H9 (cell line): Measurements from ENCODE around the gene TPP1. TPM values are rescaled to one million over a fixed set of nuclear protein-coding genes. Genes with fewer than 3 reads are reported as not detected.

Experiments
- DNase-seq: peaks from one replicate; pipeline ENCODE4 v3.0.0-alpha.2; 2017
- H2AFZ ChIP-seq: one replicate; pipeline ENCODE4 v1.6.1; 2013; ENCODE audit warnings: mild to moderate bottlenecking, low read length, control low read depth, moderate library complexity
- H2AK5ac ChIP-seq: 2 replicates; pipeline ENCODE4 v1.6.1; 2013; ENCODE audit warnings: low read length, control low read depth, mixed read lengths; ENCODE audit not compliant: insufficient read length
- H2BK120ac ChIP-seq: one replicate; pipeline ENCODE4 v1.6.1; 2013; ENCODE audit warnings: low read depth, mild to moderate bottlenecking, low read length, control low read depth, inconsistent platforms; ENCODE audit not compliant: poor library complexity, severe bottlenecking
- H2BK12ac ChIP-seq: 2 replicates; pipeline ENCODE4 v1.6.1; 2013; ENCODE audit warnings: low read length, control low read depth, mixed read lengths, low read depth; ENCODE audit not compliant: insufficient read length
- H2BK15ac ChIP-seq: 2 replicates; pipeline ENCODE4 v1.6.1; 2013; ENCODE audit warnings: low read depth, low read length, control low read depth
- H2BK20ac ChIP-seq: one replicate; pipeline ENCODE4 v1.6.1; 2013; ENCODE audit warnings: low read depth, mild to moderate bottlenecking, low read length, control low read depth, inconsistent platforms; ENCODE audit not compliant: poor library complexity, severe bottlenecking
- H2BK5ac ChIP-seq: 2 replicates; pipeline ENCODE4 v1.6.1; 2013; ENCODE audit warnings: low read length, control low read depth, mixed read lengths; ENCODE audit not compliant: insufficient read length
- H3K14ac ChIP-seq: 2 replicates; pipeline ENCODE4 v1.6.1; 2013; ENCODE audit warnings: low read length, control low read depth; ENCODE audit not compliant: insufficient read depth
- H3K18ac ChIP-seq: 2 replicates; pipeline ENCODE4 v1.6.1; 2013; ENCODE audit warnings: low read depth, mild to moderate bottlenecking, mixed read lengths, low read length, control low read depth; ENCODE audit not compliant: insufficient read length
- H3K23ac ChIP-seq: 2 replicates; pipeline ENCODE4 v1.6.1; 2013; ENCODE audit warnings: low read length, control low read depth, mixed read lengths, low read depth; ENCODE audit not compliant: insufficient read length
- H3K23me2 ChIP-seq: 2 replicates; pipeline ENCODE4 v1.6.1; 2013; ENCODE audit warnings: low read depth, mild to moderate bottlenecking, mixed read lengths, low read length, control low read depth; ENCODE audit not compliant: insufficient read length, poor library complexity, severe bottlenecking
- H3K27ac ChIP-seq: 2 replicates; pipeline ENCODE4 v1.5.1; 2013; ENCODE audit warnings: low read length, control low read depth, mixed read lengths, low read depth; ENCODE audit not compliant: insufficient read length
- H3K27me3 ChIP-seq: 2 replicates; pipeline ENCODE4 v1.6.1; 2013; ENCODE audit warnings: low read length, control low read depth, inconsistent platforms; ENCODE audit not compliant: insufficient read depth
- H3K4ac ChIP-seq: 2 replicates; pipeline ENCODE4 v1.6.1; 2013; ENCODE audit warnings: low read depth, mild to moderate bottlenecking, control low read depth, inconsistent platforms, low read length, moderate library complexity
- H3K4me1 ChIP-seq: 2 replicates; pipeline ENCODE4 v1.6.1; 2013; ENCODE audit warnings: low read length, control low read depth, inconsistent platforms; ENCODE audit not compliant: insufficient read depth
- H3K4me2 ChIP-seq: 2 replicates; pipeline ENCODE4 v1.6.1; 2013; ENCODE audit warnings: low read length, control low read depth, mixed read lengths; ENCODE audit not compliant: insufficient read length, insufficient read depth
- H3K56ac ChIP-seq: 2 replicates; pipeline ENCODE4 v1.6.1; 2013; ENCODE audit warnings: low read depth, mild to moderate bottlenecking, mixed read lengths, low read length, control low read depth; ENCODE audit not compliant: insufficient read length
- H3K79me1 ChIP-seq: 2 replicates; pipeline ENCODE4 v1.6.1; 2013; ENCODE audit warnings: low read depth, mild to moderate bottlenecking, moderate library complexity, low read length, control low read depth, inconsistent platforms; ENCODE audit not compliant: insufficient read depth, poor library complexity, severe bottlenecking
- H3K79me2 ChIP-seq: 2 replicates; pipeline ENCODE4 v1.6.1; 2013; ENCODE audit warnings: low read length, control low read depth, inconsistent platforms; ENCODE audit not compliant: insufficient read depth
- H3K9ac ChIP-seq: 2 replicates; pipeline ENCODE4 v1.6.1; 2013; ENCODE audit warnings: low read length, control low read depth, mixed read lengths; ENCODE audit not compliant: insufficient read length; ENCODE audit errors: extremely low read depth
- H3K9me3 ChIP-seq: one replicate; pipeline ENCODE4 v1.6.1; 2013; ENCODE audit warnings: low read depth, low read length, inconsistent platforms; ENCODE audit not compliant: control insufficient read depth
- H3T11ph ChIP-seq: one replicate; pipeline ENCODE4 v1.6.1; 2013; ENCODE audit warnings: mild to moderate bottlenecking, low read length, control low read depth, inconsistent platforms
- H4K20me1 ChIP-seq: one replicate; pipeline ENCODE4 v1.6.1; 2013; ENCODE audit not compliant: control insufficient read depth, insufficient read length, insufficient read depth
- H4K5ac ChIP-seq: 2 replicates; pipeline ENCODE4 v1.6.1; 2013; ENCODE audit warnings: low read depth, mild to moderate bottlenecking, mixed read lengths, low read length, control low read depth; ENCODE audit not compliant: insufficient read length
- H4K8ac ChIP-seq: replicated peaks from 2 replicates; pipeline ENCODE4 v1.6.1; 2013; ENCODE audit warnings: low read length, control low read depth, mixed read lengths, low read depth; ENCODE audit not compliant: insufficient read length
- H4K91ac ChIP-seq: 2 replicates; pipeline ENCODE4 v1.6.1; 2013; ENCODE audit warnings: low read depth, mild to moderate bottlenecking, moderate library complexity, mixed read lengths, low read length, control low read depth; ENCODE audit not compliant: insufficient read length
- H3K27ac Mint-ChIP-seq, 3 experiments: 2 replicates in 2 of 3; 3 replicates in 1 of 3; pipeline ENCODE4 v1.8.0; 2020 to 2021; ENCODE audit warnings: mixed read lengths in 3 of 3, mild to moderate bottlenecking in 1 of 3, moderate library complexity in 1 of 3
- H3K27me3 Mint-ChIP-seq: 2 replicates; pipeline ENCODE4 v1.8.0; 2021; ENCODE audit warnings: low read depth, mild to moderate bottlenecking, moderate library complexity, mixed read lengths
- H3K36me3 Mint-ChIP-seq, 3 experiments: 2 replicates in 2 of 3; 3 replicates in 1 of 3; pipeline ENCODE4 v1.8.0; 2020 to 2021; ENCODE audit warnings: low read depth in 3 of 3, mixed read lengths in 3 of 3; ENCODE audit not compliant: insufficient read depth in 1 of 3
- H3K4me1 Mint-ChIP-seq, 2 experiments: 2 replicates each; pipeline ENCODE4 v1.8.0; 2020; ENCODE audit warnings: mixed read lengths in 2 of 2
- H3K4me3 Mint-ChIP-seq, 2 experiments: 2 replicates in 1 of 2; 3 replicates in 1 of 2; pipeline ENCODE4 v1.8.0; 2020 to 2021; ENCODE audit warnings: mild to moderate bottlenecking in 2 of 2, mixed read lengths in 2 of 2, moderate library complexity in 1 of 2
- H3K9me3 Mint-ChIP-seq, 2 experiments: 2 replicates in 1 of 2; 3 replicates in 1 of 2; pipeline ENCODE4 v1.8.0; 2020; ENCODE audit warnings: mild to moderate bottlenecking in 2 of 2, mixed read lengths in 2 of 2, moderate library complexity in 1 of 2
- WGBS: extraction: QIAGEN DNeasy Blood & Tissue Kit; methylation state at CpG from one replicate; pipeline ENCODE4 v1.1.7; 2013; ENCODE audit warnings: missing lambda C conversion rate, low lambda C conversion rate, mixed read lengths; ENCODE audit not compliant: insufficient read length; ENCODE audit errors: extremely low coverage; 5-methylcytosine and 5-hydroxymethylcytosine counted together
- total RNA-seq: library from RNA; stranded (reverse); gene quantifications from 2 replicates; pipeline ENCODE4 v1.2.1, GENCODE V29; 2021
- TF ChIP-seq, protein P1 (sequence below): fragments of 200-600 bp; sonication (generic); conservative IDR thresholded peaks from 3 replicates; pipeline ENCODE4 v1.8.0; 2021; ENCODE audit warnings: antibody characterized with exemption, mild to moderate bottlenecking

Gene TPP1
- total RNA-seq, 1 experiment from 2014 or later = 37.2 TPM

DNA sequence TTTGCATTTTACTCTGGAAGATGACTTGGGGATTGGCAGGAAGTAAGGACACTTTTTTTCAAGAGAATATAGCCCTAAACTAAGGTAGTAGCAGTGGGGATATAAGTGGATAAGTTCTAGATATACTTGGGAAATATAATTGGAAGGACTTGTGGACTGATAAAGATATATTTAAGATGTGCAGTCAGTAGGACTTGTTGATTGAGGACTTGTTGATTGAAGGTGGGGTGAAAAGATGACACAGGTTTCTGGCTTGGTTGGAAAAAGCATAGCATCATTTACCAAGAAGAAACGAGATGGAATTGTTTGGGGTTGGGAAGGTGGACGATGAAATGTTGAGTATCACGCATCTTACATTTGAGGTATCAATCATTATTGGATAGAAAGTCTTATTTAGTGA, 5.7 kb downstream of the TPP1 start:
- Histone ChIP-seq H3K14ac (no peak overlapping the region), H3K79me2 (no peaks in the 10 kb centered on the region), H3K27me3 (no peaks in the 10 kb centered on the region), H3K79me1 (no peaks in the 10 kb centered on the region), H4K5ac (no peak overlapping the region), H2AFZ (no peak overlapping the region), H3K4ac (no peak overlapping the region), H3K27ac (no peak overlapping the region), H3K4me1 (no peaks in the 10 kb centered on the region), H4K8ac (no peak overlapping the region), H3K4me2 (no peak overlapping the region), H3K9ac (no peak overlapping the region), H3K18ac (no peak overlapping the region), H2BK15ac (no peak overlapping the region), H3T11ph (no peak overlapping the region), H2BK20ac (no peak overlapping the region), H3K23ac (no peak overlapping the region), H2BK12ac (no peak overlapping the region), H3K56ac (no peak overlapping the region), H3K23me2 (peaks cover 12% of the 10 kb centered on the region), H4K91ac (no peak overlapping the region), H3K9me3 (no peaks in the 10 kb centered on the region), H2AK5ac (no peak overlapping the region), H4K20me1 (no peaks in the 10 kb centered on the region), H2BK5ac (no peak overlapping the region), H2BK120ac (no peak overlapping the region)
- WGBS = 100% methylated on average over 3 of the region's 3 CpGs
- DNase-seq = no peak
- H3K4me1 Mint-ChIP-seq = peaks cover 9% of the 10 kb centered on the region in 2 experiments
- no peak overlapping the region for H3K27ac Mint-ChIP-seq
- H3K27me3 Mint-ChIP-seq = no peaks in the 10 kb centered on the region; the same call in 1 of the 2 replicates
- no peaks in the 10 kb centered on the region for H3K9me3 Mint-ChIP-seq
- TF ChIP-seq, protein P1, sequence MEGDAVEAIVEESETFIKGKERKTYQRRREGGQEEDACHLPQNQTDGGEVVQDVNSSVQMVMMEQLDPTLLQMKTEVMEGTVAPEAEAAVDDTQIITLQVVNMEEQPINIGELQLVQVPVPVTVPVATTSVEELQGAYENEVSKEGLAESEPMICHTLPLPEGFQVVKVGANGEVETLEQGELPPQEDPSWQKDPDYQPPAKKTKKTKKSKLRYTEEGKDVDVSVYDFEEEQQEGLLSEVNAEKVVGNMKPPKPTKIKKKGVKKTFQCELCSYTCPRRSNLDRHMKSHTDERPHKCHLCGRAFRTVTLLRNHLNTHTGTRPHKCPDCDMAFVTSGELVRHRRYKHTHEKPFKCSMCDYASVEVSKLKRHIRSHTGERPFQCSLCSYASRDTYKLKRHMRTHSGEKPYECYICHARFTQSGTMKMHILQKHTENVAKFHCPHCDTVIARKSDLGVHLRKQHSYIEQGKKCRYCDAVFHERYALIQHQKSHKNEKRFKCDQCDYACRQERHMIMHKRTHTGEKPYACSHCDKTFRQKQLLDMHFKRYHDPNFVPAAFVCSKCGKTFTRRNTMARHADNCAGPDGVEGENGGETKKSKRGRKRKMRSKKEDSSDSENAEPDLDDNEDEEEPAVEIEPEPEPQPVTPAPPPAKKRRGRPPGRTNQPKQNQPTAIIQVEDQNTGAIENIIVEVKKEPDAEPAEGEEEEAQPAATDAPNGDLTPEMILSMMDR = no peak
- peaks cover 26 to 49% (median 42%) of the 10 kb centered on the region in 3 experiments; a peak in 6 of 7 replicates for H3K36me3 Mint-ChIP-seq
- no peak overlapping the region for H3K4me3 Mint-ChIP-seq
